Measurements from ENCODE around the gene B4GALNT3. TPM values are rescaled to one million over a fixed set of nuclear protein-coding genes. Genes with fewer than 3 reads are reported as not detected.
"Not testable (repeated sequence)": the region's sequence is repeated elsewhere in the genome, so short reads cannot be mapped to it uniquely, and the experiment has no call there.

B4GALNT3 gene
- 13.8 TPM for polyA plus RNA-seq (ENCODE audit: insufficient read length)

DNA sequence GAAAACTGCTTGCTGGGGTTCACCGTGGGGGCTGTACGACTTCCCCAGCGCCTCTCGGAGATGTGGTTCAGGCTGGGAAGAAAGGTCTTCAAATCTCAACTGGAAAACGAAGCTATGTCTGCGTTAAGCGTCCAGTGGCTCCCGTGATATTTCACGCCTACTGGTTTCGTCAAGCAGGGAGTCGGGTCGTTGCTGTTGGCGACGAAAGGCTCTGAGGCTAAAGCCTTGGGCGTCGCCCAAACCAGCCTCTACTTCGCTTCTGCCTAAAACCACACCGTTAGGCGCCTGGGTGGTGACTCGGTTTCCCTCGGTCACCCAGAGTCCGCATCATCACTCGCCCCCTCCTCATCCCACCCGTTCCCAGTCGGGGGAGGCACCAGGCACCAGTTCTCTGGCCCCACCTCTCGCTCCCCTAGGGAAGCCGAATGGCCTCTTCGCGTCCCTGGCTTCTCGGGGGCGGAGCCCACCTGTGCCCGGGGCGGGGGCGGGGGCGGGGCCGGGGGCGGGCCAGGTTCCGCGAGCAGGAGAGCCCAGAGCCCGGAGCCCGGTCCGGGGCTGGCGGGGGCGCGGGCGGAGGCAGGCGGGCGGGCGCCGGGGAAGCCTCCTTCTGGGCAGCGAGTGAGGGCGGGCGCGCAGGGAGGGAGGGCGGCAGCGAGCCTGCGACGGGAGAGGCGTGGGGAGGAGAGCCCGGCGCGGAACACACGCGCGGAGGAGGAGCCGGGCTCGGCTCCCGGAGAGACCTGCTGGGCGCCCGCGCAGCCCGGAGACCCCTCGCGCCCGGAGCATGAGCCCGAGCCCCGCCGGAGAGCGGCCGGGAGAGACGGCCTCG is at the start of gene B4GALNT3:
TSS of gene B4GALNT3 (plus strand) at position 510 of the 829 bp plus-strand sequence. CDS start 438 bp downstream, outside the sequence.
- no peak for DNase-seq (ENCODE audit: low read depth)

DNA sequence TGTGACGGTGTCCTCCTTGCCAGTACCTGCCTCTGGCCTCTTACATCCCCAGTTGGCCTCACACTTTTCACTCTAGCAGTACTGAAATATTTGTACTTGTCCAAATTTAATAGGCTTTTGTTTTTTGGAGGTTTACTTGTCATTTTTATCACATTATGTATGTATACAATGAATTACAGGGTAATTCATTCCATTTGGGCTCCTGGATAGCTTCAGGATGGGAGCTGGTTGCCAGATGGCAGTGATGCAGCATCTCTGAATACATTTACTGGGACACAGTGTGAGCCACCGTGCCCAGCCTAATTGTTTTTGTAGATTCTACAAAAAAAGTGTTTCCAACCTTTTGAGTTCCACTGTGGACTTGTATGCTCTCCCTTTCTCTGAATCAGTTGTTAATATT is 44.9 kb upstream of the B4GALNT3 start:
- no peak for DNase-seq (ENCODE audit: low read depth)

DNA sequence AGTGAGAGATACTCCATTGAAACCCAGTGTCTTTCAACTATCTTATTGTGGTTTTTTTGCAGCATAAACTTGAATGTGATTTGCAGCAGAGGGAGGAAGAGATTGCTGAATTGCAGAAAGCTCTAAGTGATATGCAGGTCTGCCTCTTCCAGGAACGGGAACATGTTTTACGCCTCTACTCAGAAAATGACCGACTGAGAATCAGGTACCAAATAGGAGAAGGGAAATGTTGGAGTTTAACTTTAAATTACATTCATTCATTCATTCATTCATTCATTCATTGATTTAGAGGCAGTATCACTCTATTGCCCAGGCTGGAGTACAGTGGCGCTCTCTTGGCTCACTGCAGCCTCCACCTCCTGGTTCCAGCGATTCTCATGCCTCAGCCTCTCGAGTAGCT is 41.3 kb upstream of the B4GALNT3 start:
- no peak for DNase-seq (ENCODE audit: low read depth)

GRCh38 chr12:422526-422925 is 37.2 kb upstream of the B4GALNT3 start:
- no peak for DNase-seq (ENCODE audit: low read depth)

DNA sequence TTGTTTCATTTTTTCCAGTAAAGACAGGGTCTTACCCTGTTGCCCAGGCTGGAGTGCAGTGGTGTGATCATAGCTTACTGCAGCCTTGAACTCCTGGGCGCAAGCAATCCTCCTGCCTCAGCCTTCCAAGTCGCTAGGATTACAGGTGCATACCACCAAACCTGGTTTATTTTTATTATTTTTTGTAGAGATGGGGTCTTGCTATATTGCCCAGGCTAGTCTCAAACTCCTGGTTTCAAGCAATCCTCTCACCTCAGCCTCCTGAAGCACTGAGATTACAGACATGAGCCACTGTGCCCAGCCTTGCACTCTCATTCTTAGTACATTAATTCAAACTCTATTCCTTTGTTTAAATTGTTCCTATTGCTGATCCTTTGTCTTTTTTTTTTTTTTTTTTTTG is 24.0 kb upstream of the B4GALNT3 start:
- DNase-seq (ENCODE audit: low read depth) = not testable (repeated sequence)

DNA sequence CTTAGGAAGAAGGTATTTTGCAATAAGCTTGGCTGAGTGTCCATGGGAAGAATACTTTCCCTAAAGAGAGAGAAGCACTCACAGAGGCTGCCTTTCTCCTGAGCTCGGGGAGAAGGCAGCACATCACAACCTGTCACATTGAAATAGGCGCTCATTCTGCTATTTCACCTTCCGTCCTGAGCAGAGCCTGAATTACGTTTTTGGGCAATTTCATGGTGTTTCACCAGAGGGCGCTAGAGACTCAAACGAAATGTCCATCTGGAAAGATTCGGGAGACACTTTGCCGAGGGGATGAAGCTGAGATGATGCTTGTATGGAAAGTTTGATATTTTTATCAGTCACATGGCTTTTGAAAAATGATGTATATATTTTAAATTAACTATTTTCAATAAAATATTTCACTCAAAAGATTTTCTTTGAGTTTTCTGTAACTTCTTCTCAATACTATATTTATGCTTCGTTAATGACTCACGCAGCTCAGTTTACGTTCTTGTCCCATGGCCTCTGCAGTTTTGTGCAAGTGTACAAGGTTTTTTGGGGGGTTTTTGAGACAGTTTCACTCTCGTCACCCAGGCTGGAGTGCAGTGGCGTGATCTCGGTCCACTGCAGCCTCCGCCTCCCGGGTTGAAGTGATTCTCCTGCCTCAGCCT is 17.4 kb upstream of the B4GALNT3 start:
- peak; percentile 22 for DNase-seq (ENCODE audit: low read depth)

GRCh38 chr12:447141-447540 is 12.6 kb upstream of the B4GALNT3 start:
- no peak for DNase-seq (ENCODE audit: low read depth)

GRCh38 chr12:449203-449602 is 10.5 kb upstream of the B4GALNT3 start:
- no peak for DNase-seq (ENCODE audit: low read depth)

GRCh38 chr12:450438-450837 is 9.3 kb upstream of the B4GALNT3 start:
- no peak for DNase-seq (ENCODE audit: low read depth)

DNA sequence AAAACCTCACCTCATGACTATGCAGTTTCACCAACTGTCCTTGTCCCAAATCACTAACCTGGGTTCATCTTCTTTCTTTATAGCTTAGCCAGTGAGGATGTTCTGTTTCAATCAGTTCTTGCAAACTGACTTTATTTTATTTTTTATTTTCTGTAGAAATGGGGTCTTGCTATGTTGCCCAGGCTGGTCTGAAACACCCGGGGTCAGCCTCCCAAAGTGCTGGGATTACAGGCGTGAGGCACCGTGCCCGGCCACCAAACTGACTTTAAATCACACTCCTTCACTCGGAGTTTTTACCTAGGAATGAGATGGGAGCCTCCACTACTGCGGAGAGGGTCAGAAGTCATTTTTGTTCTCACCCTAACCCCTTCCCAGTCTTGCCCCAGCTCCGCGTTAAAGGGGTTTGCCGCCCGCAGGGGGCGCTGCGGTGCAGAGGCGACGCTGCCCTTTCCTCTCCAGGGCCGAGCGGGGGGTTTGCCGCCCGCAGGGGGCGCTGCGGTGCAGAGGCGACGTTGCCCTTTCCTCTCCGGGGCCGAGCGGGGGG is 7.0 kb upstream of the B4GALNT3 start:
- no peak for DNase-seq (ENCODE audit: low read depth)

- no peak for DNase-seq (ENCODE audit: low read depth)
Observed at GRCh38 chr12:454833-455232, 4.9 kb upstream of the B4GALNT3 start.

- DNase-seq (ENCODE audit: low read depth) = no peak
Observed at GRCh38 chr12:455821-456220, 3.9 kb upstream of the B4GALNT3 start.

GRCh38 chr12:457676-458075 is 2.1 kb upstream of the B4GALNT3 start:
- DNase-seq (ENCODE audit: low read depth) = no peak

DNA sequence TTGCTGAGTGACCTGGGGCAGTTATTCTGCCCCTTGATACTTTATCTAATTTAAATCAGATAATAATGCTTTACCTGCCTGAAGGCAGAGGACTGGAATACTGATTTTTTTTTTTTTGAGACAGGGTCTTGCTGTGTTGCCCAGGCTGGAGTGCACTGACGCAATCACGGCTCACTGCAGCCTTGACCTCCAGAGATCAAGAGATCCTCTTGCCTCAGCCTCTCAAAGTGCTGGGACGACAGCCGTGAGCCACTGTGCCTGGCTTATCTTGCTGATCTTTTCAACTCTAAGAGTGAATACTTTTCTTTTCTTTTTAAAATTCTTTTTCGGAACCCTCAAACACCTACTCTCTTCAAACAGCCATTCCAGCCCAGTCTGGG is 699 bp upstream of the B4GALNT3 start:
- DNase-seq (ENCODE audit: low read depth) = no peak

DNA sequence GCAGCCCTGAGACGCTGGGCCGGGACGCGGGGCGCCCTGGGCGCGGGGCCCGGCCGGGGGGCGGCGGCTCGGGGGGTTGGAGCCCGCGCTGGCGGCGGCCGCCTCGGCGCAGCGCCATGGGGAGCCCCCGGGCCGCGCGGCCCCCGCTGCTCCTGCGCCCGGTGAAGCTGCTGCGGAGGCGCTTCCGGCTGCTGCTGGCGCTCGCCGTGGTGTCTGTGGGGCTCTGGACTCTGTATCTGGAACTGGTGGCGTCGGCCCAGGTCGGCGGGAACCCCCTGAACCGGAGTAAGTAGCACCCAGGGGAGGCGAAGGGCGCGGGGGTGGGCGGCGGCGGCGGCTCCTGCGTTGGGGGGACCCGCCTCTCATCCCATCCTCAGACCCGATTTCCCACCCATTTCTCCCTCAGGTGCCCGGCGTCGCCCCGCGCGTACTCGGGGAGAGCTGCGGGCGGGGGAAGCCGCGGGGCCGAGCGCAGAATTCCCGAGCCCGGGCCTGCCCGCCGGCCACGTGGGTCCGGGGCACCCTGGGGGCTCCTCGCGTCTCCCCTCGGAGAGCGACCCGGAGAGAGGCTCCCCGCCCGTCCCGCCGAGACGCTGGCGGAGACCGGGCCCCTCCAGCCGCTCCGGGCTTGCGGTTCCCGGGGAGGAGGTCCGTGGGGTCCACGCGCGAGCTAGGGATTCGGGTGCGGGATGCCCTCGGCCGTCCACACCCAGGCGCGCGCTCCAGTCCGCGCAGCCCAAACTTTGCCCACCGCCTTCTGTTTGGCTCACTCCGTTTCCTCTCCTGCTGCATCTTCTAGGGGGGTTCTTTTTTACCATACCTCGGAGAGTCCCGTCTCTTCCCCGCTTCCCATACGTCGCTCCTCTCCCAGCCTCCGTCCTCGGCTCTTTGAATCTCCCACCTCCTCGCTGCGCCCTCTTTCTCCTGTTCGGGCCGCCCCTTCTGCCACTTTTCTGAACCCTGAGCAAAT is 807 bp downstream of the B4GALNT3 start:
- DNase-seq (ENCODE audit: low read depth) = no peak

DNA sequence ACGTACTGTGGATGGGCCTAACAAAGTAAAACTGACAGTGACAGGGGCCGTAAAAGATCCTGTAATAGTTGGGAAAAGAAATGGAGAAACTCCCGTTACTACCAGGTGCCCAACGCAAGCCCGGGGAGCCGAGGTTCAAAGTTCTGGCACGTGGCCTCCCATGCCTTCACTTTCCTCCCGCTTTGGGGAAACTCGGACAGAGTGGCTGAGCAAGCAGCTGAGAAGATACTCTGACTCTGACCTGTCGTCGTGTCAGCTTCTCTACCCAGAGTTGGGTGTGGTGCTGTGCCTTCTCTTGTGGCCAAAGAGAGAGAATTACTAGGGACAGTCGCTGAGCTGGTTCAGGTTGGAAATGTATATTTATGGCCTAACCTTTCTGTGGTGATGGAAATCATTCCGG is 1.7 kb downstream of the B4GALNT3 start:
- DNase-seq (ENCODE audit: low read depth) = no peak

DNA sequence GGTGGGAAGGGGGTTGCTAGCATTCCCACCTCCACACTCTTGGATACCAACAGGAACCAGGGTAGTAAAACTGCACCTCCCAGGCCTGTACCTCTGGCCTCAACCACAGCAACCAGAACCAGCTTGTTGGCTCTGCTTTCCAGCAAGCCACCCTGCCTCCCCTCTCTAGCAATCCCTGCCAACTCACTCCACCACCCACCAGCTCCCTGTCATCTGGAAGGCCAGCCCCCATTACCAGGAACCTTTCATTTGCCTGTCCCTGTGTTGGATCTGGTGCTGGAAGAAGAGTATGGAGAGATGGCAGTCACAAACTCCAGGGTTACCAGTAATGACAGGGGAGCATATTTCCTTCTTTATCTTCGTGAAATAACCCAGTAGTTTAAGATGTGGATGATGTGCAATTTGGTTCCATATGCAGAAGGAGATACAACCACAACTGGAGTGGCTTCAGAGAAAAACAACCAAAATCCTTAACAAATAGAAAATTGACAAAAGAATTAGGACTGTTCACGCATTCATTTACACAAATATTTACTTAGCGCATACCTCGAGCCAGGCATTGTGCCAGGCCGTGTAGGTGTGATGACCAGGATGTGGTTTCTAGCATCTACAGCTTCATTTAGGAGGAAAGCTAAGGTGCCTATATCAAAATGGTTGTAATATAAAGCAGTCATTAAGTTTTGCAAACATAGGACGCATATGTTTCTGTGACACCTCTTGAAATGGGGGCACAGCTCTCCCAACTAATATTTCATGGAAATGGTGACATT is 3.4 kb downstream of the B4GALNT3 start:
- DNase-seq (ENCODE audit: low read depth) = no peak

GRCh38 chr12:464484-465267 is 4.9 kb downstream of the B4GALNT3 start:
- DNase-seq (ENCODE audit: low read depth) = no peak

GRCh38 chr12:466039-466438 is 6.3 kb downstream of the B4GALNT3 start:
- no peak for DNase-seq (ENCODE audit: low read depth)

- DNase-seq (ENCODE audit: low read depth) = no peak
Observed at GRCh38 chr12:466762-467161, 7.0 kb downstream of the B4GALNT3 start.

Data from forelimb muscle (tissue), 1 donor.